Cardiac muscle cell (in vitro differentiated cells and primary cell): ENCODE data around the gene FYB1. TPM values are rescaled to one million over a fixed set of nuclear protein-coding genes. Genes with fewer than 3 reads are reported as not detected.

Experiments used
- DNase-seq, 2 donors: peaks; one replicate each; pipeline versions ENCODE4 v3.0.0 to v3.0.0-alpha.2; 2010 to 2017; ENCODE audit warnings: low read depth in 1 of 2, low spot score in 1 of 2
- H3K27ac ChIP-seq: fragments of 200-600 bp; sonication (generic); 2 replicates; pipeline ENCODE4 v1.5.1; 2016
- H3K27me3 ChIP-seq: fragments of 200-600 bp; sonication (generic); 2 replicates; pipeline ENCODE4 v1.6.0; 2016; ENCODE audit warnings: control low read depth
- H3K36me3 ChIP-seq: fragments of 200-600 bp; sonication (generic); 2 replicates; pipeline ENCODE4 v1.5.1; 2016; ENCODE audit warnings: control low read depth
- H3K4me1 ChIP-seq: fragments of 200-600 bp; sonication (generic); 2 replicates; pipeline ENCODE4 v1.8.1; 2017; ENCODE audit warnings: low read depth, mild to moderate bottlenecking, mixed run types
- H3K4me3 ChIP-seq: fragments of 200-600 bp; sonication (generic); 2 replicates; pipeline ENCODE4 v1.5.1; 2016; ENCODE audit warnings: mild to moderate bottlenecking
- H3K9me3 ChIP-seq: fragments of 200-600 bp; sonication (generic); 2 replicates; pipeline ENCODE4 v1.5.1; 2017; ENCODE audit warnings: low read depth, mild to moderate bottlenecking, control low read depth
- polyA plus RNA-seq: library from polyadenylated mRNA; unstranded; fragments of >200 nt; fragmentation: Nextera tagmentation; extraction: Ambion mirVana; gene quantifications from 2 replicates; pipeline ENCODE4 v1.2.1, GENCODE V29; 2016
- total RNA-seq: library from RNA; depleted of rRNA; stranded (reverse); fragments of >200 nt; gene quantifications from 2 replicates; pipeline ENCODE4 v1.2.3, GENCODE V29; 2016
- TF ChIP-seq, protein P1 (sequence below): IDR thresholded peaks from 2 replicates; pipeline ENCODE4 v1.5.1; 2012; ENCODE audit warnings: low read depth, mild to moderate bottlenecking, low read length

Gene FYB1
- total and polyA plus RNA-seq, 2 experiments from 2014 or later: not detected

DNA sequence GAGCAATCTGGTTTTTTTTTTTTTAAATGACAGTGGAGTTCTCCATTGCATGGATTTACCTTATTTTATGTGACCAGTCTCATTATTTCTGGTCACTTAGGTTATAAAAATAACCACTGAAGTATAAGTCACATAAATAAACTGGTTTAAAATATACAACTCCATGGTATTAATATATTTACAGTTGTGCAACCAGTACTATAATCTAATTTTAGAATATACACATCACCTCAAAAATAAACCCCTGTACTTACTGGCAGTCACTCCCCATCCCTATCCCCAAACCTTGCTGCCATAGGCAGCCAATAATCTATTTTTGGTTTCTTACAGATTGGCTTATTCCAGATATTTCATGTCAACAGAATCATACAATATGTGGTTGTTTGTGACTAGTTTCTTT is 57.8 kb downstream of the FYB1 start:
- TF ChIP-seq, protein P1, sequence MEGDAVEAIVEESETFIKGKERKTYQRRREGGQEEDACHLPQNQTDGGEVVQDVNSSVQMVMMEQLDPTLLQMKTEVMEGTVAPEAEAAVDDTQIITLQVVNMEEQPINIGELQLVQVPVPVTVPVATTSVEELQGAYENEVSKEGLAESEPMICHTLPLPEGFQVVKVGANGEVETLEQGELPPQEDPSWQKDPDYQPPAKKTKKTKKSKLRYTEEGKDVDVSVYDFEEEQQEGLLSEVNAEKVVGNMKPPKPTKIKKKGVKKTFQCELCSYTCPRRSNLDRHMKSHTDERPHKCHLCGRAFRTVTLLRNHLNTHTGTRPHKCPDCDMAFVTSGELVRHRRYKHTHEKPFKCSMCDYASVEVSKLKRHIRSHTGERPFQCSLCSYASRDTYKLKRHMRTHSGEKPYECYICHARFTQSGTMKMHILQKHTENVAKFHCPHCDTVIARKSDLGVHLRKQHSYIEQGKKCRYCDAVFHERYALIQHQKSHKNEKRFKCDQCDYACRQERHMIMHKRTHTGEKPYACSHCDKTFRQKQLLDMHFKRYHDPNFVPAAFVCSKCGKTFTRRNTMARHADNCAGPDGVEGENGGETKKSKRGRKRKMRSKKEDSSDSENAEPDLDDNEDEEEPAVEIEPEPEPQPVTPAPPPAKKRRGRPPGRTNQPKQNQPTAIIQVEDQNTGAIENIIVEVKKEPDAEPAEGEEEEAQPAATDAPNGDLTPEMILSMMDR: no peak
- Histone ChIP-seq H3K27me3 (no peaks in the 10 kb centered on the region), H3K36me3 (no peaks in the 10 kb centered on the region), H3K27ac (no peak overlapping the region), H3K4me3 (no peak overlapping the region), H3K4me1 (no peaks in the 10 kb centered on the region), H3K9me3 (no peaks in the 10 kb centered on the region)
- no peak for DNase-seq

DNA sequence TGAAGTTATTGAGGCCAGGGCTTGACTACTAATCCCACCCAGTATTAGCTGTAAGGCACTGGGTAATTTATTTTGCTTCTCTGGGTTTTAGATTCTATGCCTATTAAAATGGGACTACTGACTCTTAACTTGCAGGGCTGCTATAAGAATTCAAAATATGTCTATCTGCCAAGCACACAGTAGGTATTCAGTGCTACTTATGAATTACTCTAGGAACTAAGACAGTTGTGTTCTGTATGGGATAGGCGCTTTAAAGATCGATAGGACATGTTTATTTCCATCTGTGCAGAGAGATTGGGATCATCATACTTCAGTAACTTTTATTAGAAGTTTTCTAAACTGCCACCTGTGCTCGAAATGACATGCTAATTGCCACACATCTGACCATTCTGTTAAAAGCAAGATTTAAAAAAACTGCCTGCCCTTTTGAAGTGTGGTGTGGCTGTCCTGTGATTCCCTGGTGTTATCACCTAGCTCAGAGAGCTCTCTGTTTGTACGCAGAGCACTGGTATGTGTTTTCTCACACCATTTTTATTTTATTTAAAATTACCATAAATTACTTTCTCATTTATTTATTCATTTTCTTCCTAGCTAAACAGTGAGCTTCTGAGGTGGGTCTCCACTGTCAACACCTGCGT is 58.7 kb downstream of the FYB1 start:
- Histone ChIP-seq H3K4me1 (no peaks in the 10 kb centered on the region), H3K9me3 (no peaks in the 10 kb centered on the region), H3K27me3 (no peaks in the 10 kb centered on the region), H3K36me3 (no peaks in the 10 kb centered on the region), H3K4me3 (no peak overlapping the region), H3K27ac (no peak overlapping the region)
- no peak for DNase-seq
- TF ChIP-seq, protein P1: no peak

DNA sequence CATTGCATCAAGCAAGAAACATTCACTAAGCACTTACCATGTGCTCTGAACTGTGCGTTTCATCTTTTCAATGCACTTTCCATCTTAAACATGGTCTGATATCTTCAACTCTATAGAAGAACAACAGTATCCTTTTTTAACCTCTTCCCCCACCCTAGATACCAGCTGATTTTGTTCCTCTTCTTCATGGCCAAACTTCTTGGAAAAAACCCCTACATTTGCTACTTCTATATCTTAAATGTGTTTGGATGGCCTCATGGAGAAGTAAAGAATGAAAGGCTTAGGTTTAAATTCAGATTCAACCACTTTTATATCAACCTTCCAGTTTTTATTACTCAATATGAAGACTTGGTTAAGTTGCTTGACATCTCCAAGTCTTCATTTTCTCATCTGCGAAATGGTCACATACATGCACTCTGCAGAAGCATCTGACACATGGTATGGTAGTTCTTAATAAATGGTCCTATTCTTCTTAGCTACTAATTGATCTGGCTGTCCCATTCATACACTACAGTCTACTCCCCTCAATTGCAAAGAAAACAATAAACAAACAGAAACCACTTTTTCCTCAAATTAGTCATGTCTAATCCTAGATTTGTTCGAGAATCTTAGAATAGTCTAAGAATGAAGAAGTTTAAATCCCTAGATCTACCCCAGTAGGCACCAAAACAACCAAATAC is 59.4 kb downstream of the FYB1 start:
- TF ChIP-seq, protein P1: no peak
- H3K36me3 ChIP-seq: no peaks in the 10 kb centered on the region
- H3K27me3 ChIP-seq: no peaks in the 10 kb centered on the region
- no peaks in the 10 kb centered on the region for H3K9me3 ChIP-seq
- no peak overlapping the region for H3K27ac ChIP-seq
- H3K4me3 ChIP-seq: no peak overlapping the region
- H3K4me1 ChIP-seq: no peaks in the 10 kb centered on the region
- DNase-seq: no peak

DNA sequence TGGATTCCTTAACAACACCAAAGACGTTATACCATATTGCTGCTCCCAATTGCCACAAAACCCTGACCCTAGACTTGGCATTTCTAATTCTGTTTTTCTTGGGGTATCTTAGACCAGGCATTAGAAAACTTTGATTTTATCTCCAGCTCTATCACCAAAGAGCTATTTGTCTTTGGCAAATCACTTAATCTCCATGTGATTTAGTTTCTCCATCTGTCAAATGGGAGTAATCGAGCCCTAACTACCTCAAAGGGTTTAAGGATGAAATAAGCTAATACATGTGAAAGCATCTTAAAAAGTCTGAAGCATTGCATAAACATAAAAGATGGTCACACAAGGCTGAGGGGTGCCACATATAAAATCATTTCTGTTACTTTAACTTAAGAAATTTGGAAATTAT is 60.6 kb downstream of the FYB1 start:
- no peaks in the 10 kb centered on the region for H3K4me1 ChIP-seq
- TF ChIP-seq, protein P1: no peak
- H3K9me3 ChIP-seq: no peaks in the 10 kb centered on the region
- no peaks in the 10 kb centered on the region for H3K36me3 ChIP-seq
- no peaks in the 10 kb centered on the region for H3K27me3 ChIP-seq
- H3K27ac ChIP-seq: no peak overlapping the region
- H3K4me3 ChIP-seq: no peak overlapping the region
- no peak for DNase-seq

DNA sequence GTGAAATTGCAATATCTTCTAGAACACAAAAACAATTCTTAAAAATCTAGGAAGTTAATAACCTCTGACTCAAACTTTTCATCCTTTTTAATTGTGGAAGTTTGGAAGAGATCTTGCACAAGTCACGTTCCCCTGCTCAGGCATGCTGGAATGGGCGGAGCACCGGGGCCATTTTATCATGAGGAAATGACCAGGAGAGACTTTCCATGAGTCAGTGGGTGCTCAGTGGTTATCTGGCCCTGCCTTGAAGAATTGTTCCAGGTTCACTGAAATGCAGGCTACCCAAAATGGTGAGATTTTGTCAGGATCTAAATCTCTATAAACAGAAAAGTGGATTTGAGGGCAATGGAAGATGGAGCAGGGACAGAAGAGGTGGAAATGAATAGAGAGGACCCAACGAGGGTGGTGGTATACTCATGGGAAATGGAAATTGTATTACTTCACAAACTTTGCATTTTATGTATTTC is 61.2 kb downstream of the FYB1 start:
- TF ChIP-seq, protein P1: no peak
- Histone ChIP-seq H3K4me3 (no peak overlapping the region), H3K36me3 (no peaks in the 10 kb centered on the region), H3K27me3 (no peaks in the 10 kb centered on the region), H3K9me3 (no peaks in the 10 kb centered on the region), H3K27ac (no peak overlapping the region), H3K4me1 (no peaks in the 10 kb centered on the region)
- DNase-seq: peak in 1 of 2 donors; percentile 56
